HG03460 (cell line): ENCODE measurements around the gene PLTP.

Source experiments
- ATAC-seq: cut with Tn5 transposase; IDR thresholded peaks from one replicate; pipeline ENCODE4 v1.9.1; 2021; ENCODE audit not compliant: unreplicated experiment

Gene PLTP

DNA sequence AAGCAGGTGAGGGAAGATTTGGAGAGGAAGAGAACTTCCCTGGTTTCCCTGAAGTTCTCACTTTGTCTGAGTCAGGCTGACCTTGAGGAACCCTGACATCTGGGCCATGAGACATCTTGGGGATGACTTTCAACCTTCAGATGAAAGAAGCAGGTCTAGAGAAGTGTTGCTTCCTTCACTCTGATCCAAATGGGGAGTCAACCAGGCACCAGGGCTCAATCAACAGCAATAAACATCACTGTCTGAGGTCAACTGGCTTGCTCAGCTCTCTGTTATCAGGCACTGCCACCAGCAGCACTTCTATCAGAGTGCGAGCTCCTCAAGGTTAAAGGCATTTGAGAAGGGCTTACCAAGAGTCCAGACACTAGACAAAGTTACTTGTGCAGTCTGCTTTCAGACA is 61.0 kb downstream of the PLTP start:
- no peak for ATAC-seq

DNA sequence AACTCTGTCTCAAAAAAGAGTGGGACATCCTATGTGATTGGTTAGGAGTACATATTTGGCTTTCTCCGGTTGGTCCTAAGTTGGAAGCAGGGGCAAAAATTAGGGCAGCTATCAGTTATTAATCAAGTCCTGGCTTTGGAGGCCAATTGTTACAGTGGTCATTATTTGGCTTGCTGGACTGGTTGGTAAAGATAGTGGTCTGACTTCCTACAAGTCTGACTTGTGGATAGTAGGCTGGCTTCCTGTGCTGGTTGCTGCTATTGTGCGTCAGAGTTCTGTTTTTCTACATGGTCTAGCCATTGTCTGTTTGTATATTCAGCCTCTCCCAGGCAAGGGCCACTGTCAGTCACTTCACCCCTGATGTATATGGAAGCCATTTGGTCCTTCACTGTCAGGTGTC is 61.7 kb downstream of the PLTP start:
- ATAC-seq = no peak

DNA sequence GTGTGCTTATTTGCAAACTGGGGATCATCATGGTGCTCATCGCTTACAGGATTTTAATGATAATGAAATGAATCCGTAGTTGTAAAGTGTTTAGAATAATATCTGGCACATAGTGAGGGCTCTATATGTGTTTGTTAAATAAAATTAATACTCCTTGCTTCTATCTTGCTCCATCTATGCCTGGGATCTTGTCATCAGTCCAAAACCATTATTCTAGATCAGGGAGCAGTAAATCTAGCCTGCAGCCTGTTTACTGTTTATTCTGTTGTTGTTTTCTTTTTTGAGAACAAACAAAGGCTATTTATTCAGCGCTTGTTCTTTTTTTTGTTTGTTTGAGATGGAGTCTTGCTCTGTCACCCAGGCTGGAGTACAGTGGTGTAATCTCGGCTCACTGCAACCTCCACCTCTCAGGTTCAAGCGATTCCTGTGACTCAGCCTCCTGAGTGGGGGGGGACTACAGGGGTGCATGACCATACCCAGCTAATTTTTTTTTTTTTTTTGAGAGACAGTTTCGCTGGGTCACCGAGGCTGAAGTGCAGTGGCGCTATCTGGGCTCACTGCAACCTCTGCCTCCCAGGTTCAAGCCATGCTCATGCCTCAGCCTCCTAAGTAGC is 62.9 kb downstream of the PLTP start:
- ATAC-seq = no peak
